SK-N-SH treated with all-trans-retinoic acid at 6 μM for 48 hours (cell line): ENCODE results near the gene RER1.

Experiments
- ATAC-seq: fragments of 200-7000 bp; cut with Tn5 transposase; 3 replicates; pipeline ENCODE4 v1.9.1; 2020; ENCODE audit warnings: mild to moderate bottlenecking, moderate library complexity
- ARNTL ChIP-seq: fragments of 450-650 bp; formaldehyde crosslinking; IDR thresholded peaks from 2 replicates; pipeline ENCODE4 v1.5.0; 2020; ENCODE audit warnings: low read depth, mild to moderate bottlenecking, moderate library complexity, borderline replicate concordance
- BACH2 ChIP-seq: fragments of 250-450 bp; sonication (Bioruptor Pico); IDR thresholded peaks from 2 replicates; pipeline ENCODE4 v1.9.0; 2021; ENCODE audit warnings: mild to moderate bottlenecking, borderline replicate concordance
- CSDC2 ChIP-seq: fragments of 250-450 bp; sonication (Bioruptor Pico); IDR thresholded peaks from 2 replicates; pipeline ENCODE4 v1.5.0; 2020; ENCODE audit warnings: mild to moderate bottlenecking, moderate library complexity
- ESRRG ChIP-seq: fragments of 250-450 bp; sonication (Bioruptor Pico); IDR thresholded peaks from 2 replicates; pipeline ENCODE4 v1.6.1; 2021; ENCODE audit warnings: mild to moderate bottlenecking
- GLIS3 ChIP-seq: fragments of 250-450 bp; sonication (Bioruptor Pico); IDR thresholded peaks from 2 replicates; pipeline ENCODE4 v1.5.0; 2020; ENCODE audit warnings: mild to moderate bottlenecking, moderate library complexity
- ISL1 ChIP-seq: fragments of 250-450 bp; sonication (Bioruptor Pico); IDR thresholded peaks from 2 replicates; pipeline ENCODE4 v2.1.2; 2022; ENCODE audit warnings: mild to moderate bottlenecking, moderate library complexity
- PPARA ChIP-seq: fragments of 250-450 bp; sonication (Bioruptor Pico); IDR thresholded peaks from 2 replicates; pipeline ENCODE4 v1.5.0; 2020; ENCODE audit warnings: mild to moderate bottlenecking, borderline replicate concordance
- RARB ChIP-seq: fragments of 250-450 bp; sonication (Bioruptor Pico); IDR thresholded peaks from 2 replicates; pipeline ENCODE4 v1.8.0; 2021; ENCODE audit warnings: mild to moderate bottlenecking, moderate library complexity
- SNAI2 ChIP-seq: fragments of 250-450 bp; sonication (Bioruptor Pico); IDR thresholded peaks from 2 replicates; pipeline ENCODE4 v1.5.0; 2020; ENCODE audit warnings: mild to moderate bottlenecking, moderate library complexity
- TCF4 ChIP-seq: fragments of 250-450 bp; sonication (Bioruptor Pico); IDR thresholded peaks from 2 replicates; pipeline ENCODE4 v1.8.0; 2021; ENCODE audit warnings: mild to moderate bottlenecking, moderate library complexity, borderline replicate concordance
- ZC3H10 ChIP-seq: fragments of 250-450 bp; sonication (Bioruptor Pico); IDR thresholded peaks from 2 replicates; pipeline ENCODE4 v1.5.1; 2021; ENCODE audit warnings: mild to moderate bottlenecking, moderate library complexity
- ZFP3 ChIP-seq: fragments of 250-450 bp; sonication (Bioruptor Pico); IDR thresholded peaks from 2 replicates; pipeline ENCODE4 v1.5.0; 2020; ENCODE audit warnings: mild to moderate bottlenecking, moderate library complexity
- ZFP30 ChIP-seq: fragments of 450-650 bp; formaldehyde crosslinking; IDR thresholded peaks from 2 replicates; pipeline ENCODE4 v1.5.0; 2022; ENCODE audit warnings: mild to moderate bottlenecking, moderate library complexity
- ZNF70 ChIP-seq: fragments of 450-650 bp; formaldehyde crosslinking; IDR thresholded peaks from 2 replicates; pipeline ENCODE4 v1.5.0; 2020; ENCODE audit warnings: mild to moderate bottlenecking, moderate library complexity
- ZNF8 ChIP-seq: fragments of 450-650 bp; formaldehyde crosslinking; IDR thresholded peaks from 2 replicates; pipeline ENCODE4 v1.5.0; 2020; ENCODE audit warnings: mild to moderate bottlenecking, moderate library complexity
- TF ChIP-seq, protein P1 (sequence below): fragments of 250-450 bp; sonication (Bioruptor Pico); IDR thresholded peaks from 2 replicates; pipeline ENCODE4 v1.8.0; 2020; ENCODE audit warnings: mild to moderate bottlenecking, moderate library complexity, borderline replicate concordance
- TF ChIP-seq, protein P2 (sequence below): fragments of 250-450 bp; sonication (Bioruptor Pico); IDR thresholded peaks from 2 replicates; pipeline ENCODE4 v1.5.1; 2021; ENCODE audit warnings: mild to moderate bottlenecking, moderate library complexity
- TF ChIP-seq, protein P3 (sequence below): fragments of 250-450 bp; sonication (Bioruptor Pico); IDR thresholded peaks from 2 replicates; pipeline ENCODE4 v1.8.0; 2021; ENCODE audit warnings: low read depth, mild to moderate bottlenecking, moderate library complexity, borderline replicate concordance
- TF ChIP-seq, protein P4 (sequence below): fragments of 250-450 bp; sonication (Bioruptor Pico); IDR thresholded peaks from 2 replicates; pipeline ENCODE4 v1.5.0; 2020; ENCODE audit warnings: mild to moderate bottlenecking, moderate library complexity

RER1 gene

DNA sequence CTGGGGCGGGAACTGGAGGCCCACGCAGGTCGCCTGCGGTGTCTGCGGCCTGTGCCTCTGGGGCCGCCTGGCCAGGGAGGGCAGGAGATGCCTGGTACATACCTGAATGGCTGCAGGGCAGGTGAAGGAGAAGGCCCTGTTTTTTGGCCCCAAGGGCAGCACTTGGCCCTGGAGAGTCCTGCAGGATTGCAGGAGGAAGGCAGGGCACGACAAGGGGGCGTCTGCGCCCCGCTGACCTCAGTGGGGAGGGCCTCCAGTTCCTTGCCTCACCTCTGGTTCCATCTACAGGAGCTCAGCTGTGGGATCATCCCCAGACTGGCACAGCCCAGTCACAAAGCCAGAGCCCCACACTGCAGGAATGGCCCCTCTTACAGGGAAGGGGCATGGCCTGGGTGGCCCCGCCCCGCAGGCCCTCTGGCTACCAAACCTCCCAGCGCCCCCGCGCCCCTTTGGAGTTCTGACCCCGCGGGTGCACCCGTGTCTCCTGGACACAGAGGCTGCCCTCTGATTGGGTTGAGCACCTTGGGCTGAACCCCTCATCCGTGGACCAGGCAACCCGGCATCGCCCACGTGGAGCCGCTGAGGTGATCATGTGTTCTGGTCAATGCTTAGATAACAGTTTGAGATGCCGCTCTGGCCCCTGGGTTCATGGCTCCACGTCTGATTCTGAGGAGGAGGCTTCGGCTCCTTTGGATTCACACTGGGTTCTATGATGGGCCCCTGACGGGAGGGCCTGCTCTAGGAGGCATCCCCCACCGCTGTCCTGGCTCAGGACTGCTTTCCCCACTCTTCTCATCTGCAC lies 22.1 kb downstream of the RER1 start:
- ATAC-seq, result peak; percentile 2; the same call in 2 of the 3 replicates
- TF ChIP-seq, protein P1, sequence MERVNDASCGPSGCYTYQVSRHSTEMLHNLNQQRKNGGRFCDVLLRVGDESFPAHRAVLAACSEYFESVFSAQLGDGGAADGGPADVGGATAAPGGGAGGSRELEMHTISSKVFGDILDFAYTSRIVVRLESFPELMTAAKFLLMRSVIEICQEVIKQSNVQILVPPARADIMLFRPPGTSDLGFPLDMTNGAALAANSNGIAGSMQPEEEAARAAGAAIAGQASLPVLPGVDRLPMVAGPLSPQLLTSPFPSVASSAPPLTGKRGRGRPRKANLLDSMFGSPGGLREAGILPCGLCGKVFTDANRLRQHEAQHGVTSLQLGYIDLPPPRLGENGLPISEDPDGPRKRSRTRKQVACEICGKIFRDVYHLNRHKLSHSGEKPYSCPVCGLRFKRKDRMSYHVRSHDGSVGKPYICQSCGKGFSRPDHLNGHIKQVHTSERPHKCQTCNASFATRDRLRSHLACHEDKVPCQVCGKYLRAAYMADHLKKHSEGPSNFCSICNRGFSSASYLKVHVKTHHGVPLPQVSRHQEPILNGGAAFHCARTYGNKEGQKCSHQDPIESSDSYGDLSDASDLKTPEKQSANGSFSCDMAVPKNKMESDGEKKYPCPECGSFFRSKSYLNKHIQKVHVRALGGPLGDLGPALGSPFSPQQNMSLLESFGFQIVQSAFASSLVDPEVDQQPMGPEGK (CRISPR knock-in tag), result no peak
- no peak for TF ChIP-seq PPARA (CRISPR knock-in tag)
- TF ChIP-seq GLIS3, result no peak
- no peak for TF ChIP-seq ARNTL (CRISPR knock-in tag)
- TF ChIP-seq ZNF70 (CRISPR knock-in tag), result no peak
- TF ChIP-seq ESRRG (CRISPR knock-in tag), result no peak
- TF ChIP-seq, protein P2, sequence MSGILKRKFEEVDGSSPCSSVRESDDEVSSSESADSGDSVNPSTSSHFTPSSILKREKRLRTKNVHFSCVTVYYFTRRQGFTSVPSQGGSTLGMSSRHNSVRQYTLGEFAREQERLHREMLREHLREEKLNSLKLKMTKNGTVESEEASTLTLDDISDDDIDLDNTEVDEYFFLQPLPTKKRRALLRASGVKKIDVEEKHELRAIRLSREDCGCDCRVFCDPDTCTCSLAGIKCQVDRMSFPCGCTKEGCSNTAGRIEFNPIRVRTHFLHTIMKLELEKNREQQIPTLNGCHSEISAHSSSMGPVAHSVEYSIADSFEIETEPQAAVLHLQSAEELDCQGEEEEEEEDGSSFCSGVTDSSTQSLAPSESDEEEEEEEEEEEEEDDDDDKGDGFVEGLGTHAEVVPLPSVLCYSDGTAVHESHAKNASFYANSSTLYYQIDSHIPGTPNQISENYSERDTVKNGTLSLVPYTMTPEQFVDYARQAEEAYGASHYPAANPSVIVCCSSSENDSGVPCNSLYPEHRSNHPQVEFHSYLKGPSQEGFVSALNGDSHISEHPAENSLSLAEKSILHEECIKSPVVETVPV (CRISPR knock-in tag), result no peak
- TF ChIP-seq, protein P3, sequence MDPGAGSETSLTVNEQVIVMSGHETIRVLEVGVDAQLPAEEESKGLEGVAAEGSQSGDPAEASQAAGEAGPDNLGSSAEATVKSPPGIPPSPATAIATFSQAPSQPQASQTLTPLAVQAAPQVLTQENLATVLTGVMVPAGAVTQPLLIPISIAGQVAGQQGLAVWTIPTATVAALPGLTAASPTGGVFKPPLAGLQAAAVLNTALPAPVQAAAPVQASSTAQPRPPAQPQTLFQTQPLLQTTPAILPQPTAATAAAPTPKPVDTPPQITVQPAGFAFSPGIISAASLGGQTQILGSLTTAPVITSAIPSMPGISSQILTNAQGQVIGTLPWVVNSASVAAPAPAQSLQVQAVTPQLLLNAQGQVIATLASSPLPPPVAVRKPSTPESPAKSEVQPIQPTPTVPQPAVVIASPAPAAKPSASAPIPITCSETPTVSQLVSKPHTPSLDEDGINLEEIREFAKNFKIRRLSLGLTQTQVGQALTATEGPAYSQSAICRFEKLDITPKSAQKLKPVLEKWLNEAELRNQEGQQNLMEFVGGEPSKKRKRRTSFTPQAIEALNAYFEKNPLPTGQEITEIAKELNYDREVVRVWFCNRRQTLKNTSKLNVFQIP, result no peak
- TF ChIP-seq ZNF8 (CRISPR knock-in tag), result no peak
- TF ChIP-seq RARB (CRISPR knock-in tag), result no peak
- TF ChIP-seq ZFP3 (CRISPR knock-in tag), result no peak
- no peak for TF ChIP-seq TCF4
- TF ChIP-seq, protein P4, sequence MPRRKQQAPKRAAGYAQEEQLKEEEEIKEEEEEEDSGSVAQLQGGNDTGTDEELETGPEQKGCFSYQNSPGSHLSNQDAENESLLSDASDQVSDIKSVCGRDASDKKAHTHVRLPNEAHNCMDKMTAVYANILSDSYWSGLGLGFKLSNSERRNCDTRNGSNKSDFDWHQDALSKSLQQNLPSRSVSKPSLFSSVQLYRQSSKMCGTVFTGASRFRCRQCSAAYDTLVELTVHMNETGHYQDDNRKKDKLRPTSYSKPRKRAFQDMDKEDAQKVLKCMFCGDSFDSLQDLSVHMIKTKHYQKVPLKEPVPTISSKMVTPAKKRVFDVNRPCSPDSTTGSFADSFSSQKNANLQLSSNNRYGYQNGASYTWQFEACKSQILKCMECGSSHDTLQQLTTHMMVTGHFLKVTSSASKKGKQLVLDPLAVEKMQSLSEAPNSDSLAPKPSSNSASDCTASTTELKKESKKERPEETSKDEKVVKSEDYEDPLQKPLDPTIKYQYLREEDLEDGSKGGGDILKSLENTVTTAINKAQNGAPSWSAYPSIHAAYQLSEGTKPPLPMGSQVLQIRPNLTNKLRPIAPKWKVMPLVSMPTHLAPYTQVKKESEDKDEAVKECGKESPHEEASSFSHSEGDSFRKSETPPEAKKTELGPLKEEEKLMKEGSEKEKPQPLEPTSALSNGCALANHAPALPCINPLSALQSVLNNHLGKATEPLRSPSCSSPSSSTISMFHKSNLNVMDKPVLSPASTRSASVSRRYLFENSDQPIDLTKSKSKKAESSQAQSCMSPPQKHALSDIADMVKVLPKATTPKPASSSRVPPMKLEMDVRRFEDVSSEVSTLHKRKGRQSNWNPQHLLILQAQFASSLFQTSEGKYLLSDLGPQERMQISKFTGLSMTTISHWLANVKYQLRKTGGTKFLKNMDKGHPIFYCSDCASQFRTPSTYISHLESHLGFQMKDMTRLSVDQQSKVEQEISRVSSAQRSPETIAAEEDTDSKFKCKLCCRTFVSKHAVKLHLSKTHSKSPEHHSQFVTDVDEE (CRISPR knock-in tag), result no peak
- no peak for TF ChIP-seq ZC3H10 (CRISPR knock-in tag)
- TF ChIP-seq, all 23 proteins: peak for 0

DNA sequence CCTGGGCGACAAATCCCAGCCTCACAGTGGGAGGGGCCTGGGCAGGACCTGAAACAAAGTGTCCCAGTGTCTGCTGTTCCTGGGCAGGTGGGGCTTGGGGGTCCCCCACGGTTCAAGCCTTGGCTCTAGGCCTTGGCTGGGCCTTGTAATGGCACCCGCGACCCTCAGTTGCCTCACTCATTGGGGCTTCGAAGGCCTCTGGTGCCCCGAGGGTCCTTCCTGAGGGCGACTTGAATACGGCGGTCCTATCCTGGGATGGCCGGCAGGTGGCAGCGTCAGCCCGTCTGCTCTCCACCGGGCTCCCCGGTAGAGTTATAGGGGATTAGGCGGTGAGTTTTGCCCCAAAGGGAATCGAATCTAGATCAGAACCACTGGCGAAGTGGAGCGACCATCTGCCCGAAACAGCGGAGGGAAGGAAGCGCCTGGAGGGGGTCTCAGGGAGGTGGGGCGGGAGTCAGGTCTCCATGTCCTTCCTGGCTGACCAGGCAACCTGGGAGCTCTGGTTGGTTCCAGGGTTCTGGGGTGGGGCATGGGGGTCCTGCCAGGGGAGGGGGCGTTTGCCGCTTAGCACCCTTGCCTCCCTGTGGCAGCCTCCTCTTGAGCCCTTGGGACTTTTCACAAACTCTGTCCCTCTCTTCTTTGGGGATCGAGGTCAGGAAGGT lies 22.8 kb downstream of the RER1 start:
- peak; percentile 63 for ATAC-seq
- TF ChIP-seq, protein P4 (CRISPR knock-in tag), result no peak
- TF ChIP-seq ISL1 (CRISPR knock-in tag) (no peak), PPARA (CRISPR knock-in tag) (no peak), BACH2 (CRISPR knock-in tag) (no peak), SNAI2 (CRISPR knock-in tag) (no peak), ZFP30 (CRISPR knock-in tag) (no peak), CSDC2 (CRISPR knock-in tag) (no peak)
- TF ChIP-seq, protein P2 (CRISPR knock-in tag), result no peak
